IMR-90 (cell line): ENCODE results near the gene MRC2. TPM values are rescaled to one million over a fixed set of nuclear protein-coding genes. Genes with fewer than 3 reads are reported as not detected.

Source experiments
- ATAC-seq: fragments of 200-7000 bp; cut with Tn5 transposase; 2 replicates; pipeline ENCODE4 v1.9.1; 2020; ENCODE audit warnings: low read depth, mild to moderate bottlenecking, moderate library complexity
- BruUV-seq: library from RNA; stranded (reverse); fragments of 400-500 nt; replicated peaks from 2 replicates; lab custom pipeline; 2021; lab: Mats Ljungman, UMichigan
- CTCF ChIA-PET: fragments of 300-600 bp; formaldehyde crosslinking; extraction: SDS; loops from one replicate; lab custom pipeline; 2021; ENCODE audit warnings: antibody characterized with exemption; lab: Yijun Ruan, JAX
- POLR2A ChIA-PET: fragments of 300-600 bp; sonication (Branson Sonifier 250); formaldehyde crosslinking; loops from one replicate; lab custom pipeline; 2022; ENCODE audit warnings: antibody characterized with exemption; ENCODE audit not compliant: unreplicated experiment; lab: Charles Lee
- DNase-seq: peaks from one replicate; pipeline ENCODE4 v3.0.0; 2013
- H2AFZ ChIP-seq: replicated peaks from 2 replicates; pipeline ENCODE3; 2013; ENCODE audit warnings: low read length, mild to moderate bottlenecking; ENCODE audit not compliant: poor library complexity
- H2AK5ac ChIP-seq: 2 replicates; pipeline ENCODE4 v1.6.1; 2013; ENCODE audit warnings: low read depth, low read length, inconsistent platforms
- H2AK9ac ChIP-seq: replicated peaks from 2 replicates; pipeline ENCODE3; 2013; ENCODE audit warnings: mild to moderate bottlenecking, low read depth, low read length, moderate library complexity; ENCODE audit not compliant: poor library complexity
- H2BK120ac ChIP-seq: 2 replicates; pipeline ENCODE4 v1.6.1; 2013; ENCODE audit warnings: low read depth, low read length, inconsistent platforms
- H2BK15ac ChIP-seq: 3 replicates; pipeline ENCODE4 v1.6.1; 2013; ENCODE audit warnings: low read depth, low read length, inconsistent platforms
- H2BK20ac ChIP-seq: 2 replicates; pipeline ENCODE4 v1.6.1; 2013; ENCODE audit warnings: low read depth, mild to moderate bottlenecking, inconsistent platforms, low read length, moderate library complexity
- H2BK5ac ChIP-seq: 2 replicates; pipeline ENCODE4 v1.6.1; 2013; ENCODE audit warnings: mild to moderate bottlenecking, low read depth, low read length, inconsistent platforms; ENCODE audit not compliant: poor library complexity, severe bottlenecking
- H3K14ac ChIP-seq: replicated peaks from 2 replicates; pipeline ENCODE4 v1.6.1; 2013; ENCODE audit warnings: low read depth, low read length, inconsistent platforms
- H3K18ac ChIP-seq: 2 replicates; pipeline ENCODE4 v1.6.1; 2013; ENCODE audit warnings: low read depth, low read length, control low read depth
- H3K23ac ChIP-seq: 2 replicates; pipeline ENCODE4 v1.6.1; 2013; ENCODE audit warnings: low read depth, low read length, inconsistent platforms
- H3K27ac ChIP-seq: 2 replicates; pipeline ENCODE4 v1.5.1; 2013; ENCODE audit warnings: mild to moderate bottlenecking, control low read depth, low read length; ENCODE audit not compliant: insufficient read depth
- H3K27me3 ChIP-seq: 2 replicates; pipeline ENCODE4 v1.6.1; 2013; ENCODE audit warnings: low read length; ENCODE audit not compliant: control insufficient read depth, insufficient read depth
- H3K36me3 ChIP-seq: 2 replicates; pipeline ENCODE4 v1.6.1; 2013; ENCODE audit warnings: low read length, mixed read lengths; ENCODE audit not compliant: control insufficient read depth, insufficient read depth
- H3K4ac ChIP-seq: 2 replicates; pipeline ENCODE4 v1.6.1; 2013; ENCODE audit warnings: low read depth, low read length, inconsistent platforms
- H3K4me1 ChIP-seq: 2 replicates; pipeline ENCODE4 v1.6.1; 2013; ENCODE audit warnings: low read length, mixed read lengths; ENCODE audit not compliant: control insufficient read depth, insufficient read depth
- H3K4me2 ChIP-seq: 2 replicates; pipeline ENCODE4 v1.6.1; 2013; ENCODE audit warnings: low read depth, mild to moderate bottlenecking, control low read depth, low read length, moderate library complexity
- H3K4me3 ChIP-seq: 2 replicates; pipeline ENCODE4 v1.5.1; 2013; ENCODE audit warnings: low read depth, mild to moderate bottlenecking, control low read depth, low read length, moderate library complexity; ENCODE audit not compliant: insufficient read depth
- H3K56ac ChIP-seq: 2 replicates; pipeline ENCODE4 v1.6.1; 2013; ENCODE audit warnings: low read length, inconsistent platforms; ENCODE audit not compliant: insufficient read depth; ENCODE audit errors: extremely low read depth
- H3K79me1 ChIP-seq, 2 experiments: 2 replicates each; pipeline ENCODE4 v1.6.1; 2013; ENCODE audit warnings: low read length in 2 of 2, inconsistent platforms in 1 of 2, low read depth in 1 of 2
- H3K9ac ChIP-seq: 2 replicates; pipeline ENCODE4 v1.6.1; 2013; ENCODE audit warnings: low read depth, low read length, control low read depth
- H3K9me1 ChIP-seq: 2 replicates; pipeline ENCODE4 v1.6.1; 2013; ENCODE audit warnings: low read length, inconsistent platforms; ENCODE audit not compliant: insufficient read depth
- H3K9me3 ChIP-seq: 2 replicates; pipeline ENCODE4 v1.6.1; 2013; ENCODE audit warnings: low read length; ENCODE audit not compliant: control insufficient read depth, insufficient read depth
- H4K20me1 ChIP-seq: 2 replicates; pipeline ENCODE4 v1.6.1; 2013; ENCODE audit warnings: low read length, inconsistent platforms; ENCODE audit not compliant: insufficient read depth
- H4K5ac ChIP-seq: 2 replicates; pipeline ENCODE4 v1.6.1; 2013; ENCODE audit warnings: mild to moderate bottlenecking, low read depth, low read length, control low read depth
- H4K8ac ChIP-seq, 2 experiments: 2 replicates each; pipeline ENCODE4 v1.6.1; 2013; ENCODE audit warnings: low read depth in 2 of 2, low read length in 2 of 2, control low read depth in 1 of 2, inconsistent platforms in 1 of 2
- H4K91ac ChIP-seq: 2 replicates; pipeline ENCODE4 v1.6.1; 2013; ENCODE audit warnings: low read depth, low read length, inconsistent platforms; ENCODE audit not compliant: insufficient read depth
- CEBPB ChIP-seq: IDR thresholded peaks from 2 replicates; pipeline ENCODE4 v1.6.1; 2012; ENCODE audit warnings: low read depth, low read length, improper control_type of control experiment
- CHD1 ChIP-seq: IDR thresholded peaks from 2 replicates; pipeline ENCODE4 v1.6.1; 2012; ENCODE audit warnings: low read depth, low read length, improper control_type of control experiment
- ELK1 ChIP-seq: fragments of 150-350 bp; IDR thresholded peaks from 2 replicates; pipeline ENCODE4 v1.6.1; 2016; ENCODE audit warnings: low read depth, mild to moderate bottlenecking, low read length, moderate library complexity, borderline replicate concordance
- MXI1 ChIP-seq: IDR thresholded peaks from 2 replicates; pipeline ENCODE4 v1.6.1; 2012; ENCODE audit warnings: low read depth, mild to moderate bottlenecking, low read length, moderate library complexity, borderline replicate concordance
- RAD21 ChIP-seq: IDR thresholded peaks from 2 replicates; pipeline ENCODE4 v1.6.1; 2012; ENCODE audit warnings: low read length, improper control_type of control experiment
- RCOR1 ChIP-seq: IDR thresholded peaks from 2 replicates; pipeline ENCODE4 v1.6.1; 2012; ENCODE audit warnings: mild to moderate bottlenecking, low read length, improper control_type of control experiment; ENCODE audit not compliant: insufficient replicate concordance
- WGBS, 2 experiments: methylation state at CpG; one replicate each; pipeline versions ENCODE4 v1.1.5 to v1.1.7; 2013; ENCODE audit warnings: missing lambda C conversion rate in 2 of 2; ENCODE audit not compliant: insufficient read length in 1 of 2; ENCODE audit errors: extremely low coverage in 2 of 2; 5-methylcytosine and 5-hydroxymethylcytosine counted together
- dilution Hi-C: fragments of 300-500 bp; cut with HindIII; formaldehyde crosslinking; loops from one replicate; pipeline ENCODE4 v1.14.3; 2018; ENCODE audit warnings: low sequenced_read_pairs; ENCODE audit not compliant: unreplicated experiment
- in situ Hi-C: fragments of 300-500 bp; cut with MboI; formaldehyde crosslinking; loops from 3 replicates; pipeline ENCODE4 v1.14.3; 2019; ENCODE audit warnings: low sequenced_read_pairs, inconsistent platforms, mixed read lengths
- intact Hi-C: fragments of 100-400 bp; cut with micrococcal nuclease; formaldehyde crosslinking; loops from 2 replicates; pipeline ENCODE4 v1.10.0; 2022
- polyA plus RNA-seq, 3 experiments: library from polyadenylated mRNA; depleted of rRNA; stranded (reverse); fragments of >200 nt; gene quantifications; 2 replicates each; pipeline ENCODE4 v1.2.3, GENCODE V29; 2012; ENCODE audit warnings: low replicate concordance in 1 of 3
- total RNA-seq: library from RNA; depleted of rRNA; stranded (reverse); fragments of >200 nt; gene quantifications from 2 replicates; pipeline ENCODE4 v1.2.3, GENCODE V29; 2012
- TF ChIP-seq, protein P1 (sequence below): conservative IDR thresholded peaks from 2 replicates; pipeline ENCODE4 v1.5.1; 2012; ENCODE audit warnings: mild to moderate bottlenecking, low read depth, low read length, improper control_type of control experiment
- TF ChIP-seq, protein P2 (sequence below): fragments of 150-350 bp; IDR thresholded peaks from 2 replicates; pipeline ENCODE4 v1.6.1; 2017; ENCODE audit warnings: mild to moderate bottlenecking, antibody characterized with exemption, low read length, low read depth

The MRC2 gene
- total and polyA plus RNA-seq, 2 of the 4 experiments (the other 2 are of a cell fraction) = 39.3 to 137 TPM

DNA sequence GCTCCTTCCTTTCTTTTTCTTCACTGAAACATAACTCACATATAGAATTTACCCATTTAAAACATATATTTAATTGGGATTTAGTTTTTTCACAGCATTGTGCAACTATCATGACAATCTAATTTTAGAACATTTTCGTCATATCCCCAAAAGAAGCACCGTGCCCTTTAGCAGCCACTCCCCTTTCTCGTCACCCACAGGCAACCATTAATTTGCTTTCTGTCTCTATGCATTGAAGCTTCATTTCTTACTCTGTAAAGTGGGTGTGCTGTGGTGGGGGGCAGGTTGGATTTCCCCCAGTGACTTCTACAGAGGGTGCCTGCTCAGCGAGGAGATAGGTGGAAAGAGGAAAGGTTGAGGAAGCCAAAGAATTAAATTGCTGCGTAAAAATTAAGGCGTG is 35.8 kb downstream of the MRC2 start:
- H3K9me1 ChIP-seq = peaks cover 17% of the 10 kb centered on the region
- H3K4me1 ChIP-seq = no peaks in the 10 kb centered on the region
- no peak overlapping the region for H2BK120ac ChIP-seq
- ChIA-PET POLR2A (no interaction called here), CTCF (no interaction called here)
- no peak overlapping the region for H4K5ac ChIP-seq
- H4K91ac ChIP-seq = no peak overlapping the region
- peaks cover 40% of the 10 kb centered on the region for H4K20me1 ChIP-seq
- H2BK20ac ChIP-seq = no peak overlapping the region
- no peaks in the 10 kb centered on the region; the same call in 1 of the 2 replicates for H3K9me3 ChIP-seq
- H2BK5ac ChIP-seq = no peak overlapping the region
- H3K27me3 ChIP-seq = no peaks in the 10 kb centered on the region
- no peak overlapping the region for H3K4ac ChIP-seq
- H3K18ac ChIP-seq = no peak overlapping the region
- ATAC-seq = no peak
- H3K14ac ChIP-seq = no peak overlapping the region
- no peak overlapping the region for H2AK9ac ChIP-seq
- no peak overlapping the region for H3K56ac ChIP-seq
- intact Hi-C loops = no loop called here
- no TSS peak for BruUV-seq
- no peak overlapping the region for H2AK5ac ChIP-seq
- H3K79me1 ChIP-seq = peaks cover 48 to 77% of the 10 kb centered on the region in 2 experiments
- no peak overlapping the region for H3K23ac ChIP-seq
- H2AFZ ChIP-seq = no peak overlapping the region
- no peak overlapping the region for H4K8ac ChIP-seq
- H3K9ac ChIP-seq = no peak overlapping the region
- H2BK15ac ChIP-seq = no peak overlapping the region
- H3K4me2 ChIP-seq = no peak overlapping the region
- H3K36me3 ChIP-seq = peaks cover 39% of the 10 kb centered on the region
- in situ Hi-C loops = no loop called here
- WGBS, 2 experiments = 100% methylated on average over 2 of the region's 6 CpGs; no CpG with 5 or more reads in 1 of the 2 experiments
- H3K4me3 ChIP-seq = no peak overlapping the region
- no peak overlapping the region for H3K27ac ChIP-seq
- DNase-seq = no peak
- dilution Hi-C loops = no loop called here
- TF ChIP-seq ELK1 = no peak
- TF ChIP-seq, protein P1, sequence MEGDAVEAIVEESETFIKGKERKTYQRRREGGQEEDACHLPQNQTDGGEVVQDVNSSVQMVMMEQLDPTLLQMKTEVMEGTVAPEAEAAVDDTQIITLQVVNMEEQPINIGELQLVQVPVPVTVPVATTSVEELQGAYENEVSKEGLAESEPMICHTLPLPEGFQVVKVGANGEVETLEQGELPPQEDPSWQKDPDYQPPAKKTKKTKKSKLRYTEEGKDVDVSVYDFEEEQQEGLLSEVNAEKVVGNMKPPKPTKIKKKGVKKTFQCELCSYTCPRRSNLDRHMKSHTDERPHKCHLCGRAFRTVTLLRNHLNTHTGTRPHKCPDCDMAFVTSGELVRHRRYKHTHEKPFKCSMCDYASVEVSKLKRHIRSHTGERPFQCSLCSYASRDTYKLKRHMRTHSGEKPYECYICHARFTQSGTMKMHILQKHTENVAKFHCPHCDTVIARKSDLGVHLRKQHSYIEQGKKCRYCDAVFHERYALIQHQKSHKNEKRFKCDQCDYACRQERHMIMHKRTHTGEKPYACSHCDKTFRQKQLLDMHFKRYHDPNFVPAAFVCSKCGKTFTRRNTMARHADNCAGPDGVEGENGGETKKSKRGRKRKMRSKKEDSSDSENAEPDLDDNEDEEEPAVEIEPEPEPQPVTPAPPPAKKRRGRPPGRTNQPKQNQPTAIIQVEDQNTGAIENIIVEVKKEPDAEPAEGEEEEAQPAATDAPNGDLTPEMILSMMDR = no peak
- TF ChIP-seq CHD1 = no peak
- no peak for TF ChIP-seq RCOR1
- TF ChIP-seq, protein P2, sequence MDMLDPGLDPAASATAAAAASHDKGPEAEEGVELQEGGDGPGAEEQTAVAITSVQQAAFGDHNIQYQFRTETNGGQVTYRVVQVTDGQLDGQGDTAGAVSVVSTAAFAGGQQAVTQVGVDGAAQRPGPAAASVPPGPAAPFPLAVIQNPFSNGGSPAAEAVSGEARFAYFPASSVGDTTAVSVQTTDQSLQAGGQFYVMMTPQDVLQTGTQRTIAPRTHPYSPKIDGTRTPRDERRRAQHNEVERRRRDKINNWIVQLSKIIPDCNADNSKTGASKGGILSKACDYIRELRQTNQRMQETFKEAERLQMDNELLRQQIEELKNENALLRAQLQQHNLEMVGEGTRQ = no peak
- TF ChIP-seq MXI1 = no peak
- TF ChIP-seq RAD21 = no peak
- no peak for TF ChIP-seq CEBPB
